SK-N-SH treated with all-trans-retinoic acid at 6 μM for 48 hours (cell line): ENCODE data around the gene WDTC1.

Experiments
- ATAC-seq: fragments of 200-7000 bp; cut with Tn5 transposase; 3 replicates; pipeline ENCODE4 v1.9.1; 2020; ENCODE audit warnings: mild to moderate bottlenecking, moderate library complexity
- ARNTL ChIP-seq: fragments of 450-650 bp; formaldehyde crosslinking; IDR thresholded peaks from 2 replicates; pipeline ENCODE4 v1.5.0; 2020; ENCODE audit warnings: low read depth, mild to moderate bottlenecking, moderate library complexity, borderline replicate concordance
- BACH2 ChIP-seq: fragments of 250-450 bp; sonication (Bioruptor Pico); IDR thresholded peaks from 2 replicates; pipeline ENCODE4 v1.9.0; 2021; ENCODE audit warnings: mild to moderate bottlenecking, borderline replicate concordance
- CSDC2 ChIP-seq: fragments of 250-450 bp; sonication (Bioruptor Pico); IDR thresholded peaks from 2 replicates; pipeline ENCODE4 v1.5.0; 2020; ENCODE audit warnings: mild to moderate bottlenecking, moderate library complexity
- ESRRG ChIP-seq: fragments of 250-450 bp; sonication (Bioruptor Pico); IDR thresholded peaks from 2 replicates; pipeline ENCODE4 v1.6.1; 2021; ENCODE audit warnings: mild to moderate bottlenecking
- GLIS3 ChIP-seq: fragments of 250-450 bp; sonication (Bioruptor Pico); IDR thresholded peaks from 2 replicates; pipeline ENCODE4 v1.5.0; 2020; ENCODE audit warnings: mild to moderate bottlenecking, moderate library complexity
- ISL1 ChIP-seq: fragments of 250-450 bp; sonication (Bioruptor Pico); IDR thresholded peaks from 2 replicates; pipeline ENCODE4 v2.1.2; 2022; ENCODE audit warnings: mild to moderate bottlenecking, moderate library complexity
- OSR1 ChIP-seq: fragments of 250-450 bp; sonication (Bioruptor Pico); IDR thresholded peaks from 2 replicates; pipeline ENCODE4 v1.8.0; 2022; ENCODE audit warnings: moderate library complexity, mild to moderate bottlenecking, inconsistent platforms
- PPARA ChIP-seq: fragments of 250-450 bp; sonication (Bioruptor Pico); IDR thresholded peaks from 2 replicates; pipeline ENCODE4 v1.5.0; 2020; ENCODE audit warnings: mild to moderate bottlenecking, borderline replicate concordance
- RARB ChIP-seq: fragments of 250-450 bp; sonication (Bioruptor Pico); IDR thresholded peaks from 2 replicates; pipeline ENCODE4 v1.8.0; 2021; ENCODE audit warnings: mild to moderate bottlenecking, moderate library complexity
- SNAI2 ChIP-seq: fragments of 250-450 bp; sonication (Bioruptor Pico); IDR thresholded peaks from 2 replicates; pipeline ENCODE4 v1.5.0; 2020; ENCODE audit warnings: mild to moderate bottlenecking, moderate library complexity
- TCF4 ChIP-seq: fragments of 250-450 bp; sonication (Bioruptor Pico); IDR thresholded peaks from 2 replicates; pipeline ENCODE4 v1.8.0; 2021; ENCODE audit warnings: mild to moderate bottlenecking, moderate library complexity, borderline replicate concordance
- TOX ChIP-seq: fragments of 250-450 bp; sonication (Bioruptor Pico); IDR thresholded peaks from 2 replicates; pipeline ENCODE4 v1.8.0; 2021; ENCODE audit warnings: mild to moderate bottlenecking, moderate library complexity, borderline replicate concordance
- ZC3H10 ChIP-seq: fragments of 250-450 bp; sonication (Bioruptor Pico); IDR thresholded peaks from 2 replicates; pipeline ENCODE4 v1.5.1; 2021; ENCODE audit warnings: mild to moderate bottlenecking, moderate library complexity
- ZFP3 ChIP-seq: fragments of 250-450 bp; sonication (Bioruptor Pico); IDR thresholded peaks from 2 replicates; pipeline ENCODE4 v1.5.0; 2020; ENCODE audit warnings: mild to moderate bottlenecking, moderate library complexity
- ZFP30 ChIP-seq: fragments of 450-650 bp; formaldehyde crosslinking; IDR thresholded peaks from 2 replicates; pipeline ENCODE4 v1.5.0; 2022; ENCODE audit warnings: mild to moderate bottlenecking, moderate library complexity
- ZNF565 ChIP-seq: fragments of 450-650 bp; formaldehyde crosslinking; conservative IDR thresholded peaks from 2 replicates; pipeline ENCODE4 v1.5.0; 2020; ENCODE audit warnings: low read depth, mild to moderate bottlenecking, moderate library complexity
- ZNF70 ChIP-seq: fragments of 450-650 bp; formaldehyde crosslinking; IDR thresholded peaks from 2 replicates; pipeline ENCODE4 v1.5.0; 2020; ENCODE audit warnings: mild to moderate bottlenecking, moderate library complexity
- ZNF8 ChIP-seq: fragments of 450-650 bp; formaldehyde crosslinking; IDR thresholded peaks from 2 replicates; pipeline ENCODE4 v1.5.0; 2020; ENCODE audit warnings: mild to moderate bottlenecking, moderate library complexity
- TF ChIP-seq, protein P1 (sequence below): fragments of 250-450 bp; sonication (Bioruptor Pico); IDR thresholded peaks from 2 replicates; pipeline ENCODE4 v1.8.0; 2020; ENCODE audit warnings: mild to moderate bottlenecking, moderate library complexity, borderline replicate concordance
- TF ChIP-seq, protein P2 (sequence below): fragments of 250-450 bp; sonication (Bioruptor Pico); IDR thresholded peaks from 2 replicates; pipeline ENCODE4 v1.5.1; 2021; ENCODE audit warnings: mild to moderate bottlenecking, moderate library complexity
- TF ChIP-seq, protein P3 (sequence below): fragments of 250-450 bp; sonication (Bioruptor Pico); IDR thresholded peaks from 2 replicates; pipeline ENCODE4 v1.5.0; 2020; ENCODE audit warnings: mild to moderate bottlenecking, moderate library complexity
- TF ChIP-seq, protein P4 (sequence below): fragments of 250-450 bp; sonication (Bioruptor Pico); IDR thresholded peaks from 2 replicates; pipeline ENCODE4 v1.8.0; 2021; ENCODE audit warnings: low read depth, mild to moderate bottlenecking, moderate library complexity, borderline replicate concordance
- TF ChIP-seq, protein P5 (sequence below): fragments of 250-450 bp; sonication (Bioruptor Pico); IDR thresholded peaks from 2 replicates; pipeline ENCODE4 v1.5.1; 2020; ENCODE audit warnings: low read depth, mild to moderate bottlenecking, moderate library complexity

Gene WDTC1

DNA sequence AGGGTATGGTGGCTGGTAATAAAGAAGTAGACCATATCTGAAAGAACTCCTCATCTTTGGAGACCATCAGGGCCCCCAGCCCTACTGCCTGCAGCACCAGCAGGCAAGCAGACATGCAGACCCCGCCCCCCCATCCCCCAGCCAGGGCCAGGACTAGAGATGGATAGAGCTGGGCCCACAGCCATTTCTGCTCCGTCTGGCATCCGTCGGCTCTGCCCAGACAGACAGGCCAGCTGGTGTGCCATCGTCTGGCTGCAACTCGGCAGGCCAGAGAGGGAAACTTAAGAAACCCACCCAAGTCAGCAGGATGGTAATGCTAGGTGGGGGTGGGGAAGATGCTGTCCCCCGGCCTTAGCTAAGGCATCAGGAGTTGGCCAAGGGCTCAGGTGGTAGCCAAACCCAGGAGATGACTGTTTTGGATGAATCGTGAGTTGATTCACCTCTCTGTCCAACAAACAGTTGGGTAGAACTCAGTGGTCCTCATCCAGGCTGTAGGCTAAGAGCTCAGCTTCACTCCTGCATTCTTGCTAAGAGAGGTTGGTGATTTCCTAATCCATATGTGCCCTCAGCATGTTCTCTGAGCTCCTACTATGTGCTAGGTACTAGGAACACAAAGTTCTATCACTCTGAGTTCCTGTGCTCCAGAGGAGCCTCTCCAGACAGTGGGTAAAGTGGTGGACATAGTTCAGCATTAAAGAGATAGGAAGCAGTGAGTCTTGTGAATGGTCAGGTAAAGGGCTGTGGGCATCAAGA is 64.4 kb downstream of the WDTC1 start:
- ATAC-seq: no peak
- TF ChIP-seq ZNF565 (CRISPR knock-in tag) (no peak), SNAI2 (CRISPR knock-in tag) (0 out of 2 replicates have a peak, but pooled peaks have one; percentile 28)

DNA sequence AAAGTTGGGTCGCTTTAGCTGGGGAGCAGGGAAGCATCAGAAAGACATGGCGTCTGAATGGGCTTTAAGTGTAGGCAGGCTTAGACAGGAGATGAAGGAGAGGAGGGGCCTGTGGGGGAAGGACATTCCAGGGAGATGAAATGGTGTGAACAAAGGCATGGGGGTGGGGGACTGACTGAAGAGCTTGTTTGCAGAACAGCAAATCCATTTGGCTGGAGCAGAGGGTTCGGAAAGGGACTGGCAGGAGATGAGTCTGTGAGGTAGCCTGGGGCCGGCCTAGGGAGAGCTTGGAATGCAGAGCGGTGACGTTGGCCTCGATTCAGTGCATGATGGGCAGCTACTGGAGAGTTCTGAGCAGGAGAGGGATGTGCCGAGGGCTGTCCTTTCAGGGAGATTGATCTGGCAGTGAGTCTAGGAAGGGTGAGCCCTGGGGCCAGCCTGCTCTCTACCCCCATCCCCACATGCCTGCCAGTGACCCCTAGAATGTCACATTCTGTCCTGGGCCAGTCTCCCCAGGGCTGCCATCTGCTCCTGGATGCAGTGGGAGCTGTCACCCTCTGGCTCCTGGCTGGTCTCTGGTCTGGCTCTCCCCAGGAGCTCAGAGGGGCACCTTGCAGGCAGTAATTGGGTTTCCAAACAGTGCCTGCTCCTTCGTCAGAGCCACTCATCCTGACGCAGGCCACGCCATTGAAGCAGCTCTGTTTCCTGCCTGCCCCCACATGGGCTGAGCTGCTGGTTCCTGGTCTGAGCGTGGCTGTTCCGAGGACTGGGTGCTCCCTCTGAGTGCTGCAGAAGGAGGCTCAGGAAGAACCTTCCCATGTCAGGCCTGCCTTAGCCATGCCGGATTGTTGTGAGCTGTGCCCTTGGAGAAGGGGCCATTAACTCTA is 65.2 kb downstream of the WDTC1 start:
- peak; percentile 90 for ATAC-seq
- TF ChIP-seq, protein P1, sequence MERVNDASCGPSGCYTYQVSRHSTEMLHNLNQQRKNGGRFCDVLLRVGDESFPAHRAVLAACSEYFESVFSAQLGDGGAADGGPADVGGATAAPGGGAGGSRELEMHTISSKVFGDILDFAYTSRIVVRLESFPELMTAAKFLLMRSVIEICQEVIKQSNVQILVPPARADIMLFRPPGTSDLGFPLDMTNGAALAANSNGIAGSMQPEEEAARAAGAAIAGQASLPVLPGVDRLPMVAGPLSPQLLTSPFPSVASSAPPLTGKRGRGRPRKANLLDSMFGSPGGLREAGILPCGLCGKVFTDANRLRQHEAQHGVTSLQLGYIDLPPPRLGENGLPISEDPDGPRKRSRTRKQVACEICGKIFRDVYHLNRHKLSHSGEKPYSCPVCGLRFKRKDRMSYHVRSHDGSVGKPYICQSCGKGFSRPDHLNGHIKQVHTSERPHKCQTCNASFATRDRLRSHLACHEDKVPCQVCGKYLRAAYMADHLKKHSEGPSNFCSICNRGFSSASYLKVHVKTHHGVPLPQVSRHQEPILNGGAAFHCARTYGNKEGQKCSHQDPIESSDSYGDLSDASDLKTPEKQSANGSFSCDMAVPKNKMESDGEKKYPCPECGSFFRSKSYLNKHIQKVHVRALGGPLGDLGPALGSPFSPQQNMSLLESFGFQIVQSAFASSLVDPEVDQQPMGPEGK (CRISPR knock-in tag): no peak
- no peak for TF ChIP-seq ZFP3 (CRISPR knock-in tag)
- no peak for TF ChIP-seq ARNTL (CRISPR knock-in tag)
- TF ChIP-seq ZNF70 (CRISPR knock-in tag): no peak
- TF ChIP-seq ZNF8 (CRISPR knock-in tag): no peak
- no peak for TF ChIP-seq BACH2 (CRISPR knock-in tag)
- no peak for TF ChIP-seq ZFP30 (CRISPR knock-in tag)
- no peak for TF ChIP-seq ZNF565 (CRISPR knock-in tag)
- TF ChIP-seq, protein P2, sequence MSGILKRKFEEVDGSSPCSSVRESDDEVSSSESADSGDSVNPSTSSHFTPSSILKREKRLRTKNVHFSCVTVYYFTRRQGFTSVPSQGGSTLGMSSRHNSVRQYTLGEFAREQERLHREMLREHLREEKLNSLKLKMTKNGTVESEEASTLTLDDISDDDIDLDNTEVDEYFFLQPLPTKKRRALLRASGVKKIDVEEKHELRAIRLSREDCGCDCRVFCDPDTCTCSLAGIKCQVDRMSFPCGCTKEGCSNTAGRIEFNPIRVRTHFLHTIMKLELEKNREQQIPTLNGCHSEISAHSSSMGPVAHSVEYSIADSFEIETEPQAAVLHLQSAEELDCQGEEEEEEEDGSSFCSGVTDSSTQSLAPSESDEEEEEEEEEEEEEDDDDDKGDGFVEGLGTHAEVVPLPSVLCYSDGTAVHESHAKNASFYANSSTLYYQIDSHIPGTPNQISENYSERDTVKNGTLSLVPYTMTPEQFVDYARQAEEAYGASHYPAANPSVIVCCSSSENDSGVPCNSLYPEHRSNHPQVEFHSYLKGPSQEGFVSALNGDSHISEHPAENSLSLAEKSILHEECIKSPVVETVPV (CRISPR knock-in tag): no peak
- TF ChIP-seq CSDC2 (CRISPR knock-in tag): no peak
- TF ChIP-seq GLIS3 (CRISPR knock-in tag): no peak
- peak; percentile 46; the same call in 1 of the 2 replicates for TF ChIP-seq ISL1 (CRISPR knock-in tag)
- TF ChIP-seq ESRRG (CRISPR knock-in tag): no peak
- TF ChIP-seq, protein P3, sequence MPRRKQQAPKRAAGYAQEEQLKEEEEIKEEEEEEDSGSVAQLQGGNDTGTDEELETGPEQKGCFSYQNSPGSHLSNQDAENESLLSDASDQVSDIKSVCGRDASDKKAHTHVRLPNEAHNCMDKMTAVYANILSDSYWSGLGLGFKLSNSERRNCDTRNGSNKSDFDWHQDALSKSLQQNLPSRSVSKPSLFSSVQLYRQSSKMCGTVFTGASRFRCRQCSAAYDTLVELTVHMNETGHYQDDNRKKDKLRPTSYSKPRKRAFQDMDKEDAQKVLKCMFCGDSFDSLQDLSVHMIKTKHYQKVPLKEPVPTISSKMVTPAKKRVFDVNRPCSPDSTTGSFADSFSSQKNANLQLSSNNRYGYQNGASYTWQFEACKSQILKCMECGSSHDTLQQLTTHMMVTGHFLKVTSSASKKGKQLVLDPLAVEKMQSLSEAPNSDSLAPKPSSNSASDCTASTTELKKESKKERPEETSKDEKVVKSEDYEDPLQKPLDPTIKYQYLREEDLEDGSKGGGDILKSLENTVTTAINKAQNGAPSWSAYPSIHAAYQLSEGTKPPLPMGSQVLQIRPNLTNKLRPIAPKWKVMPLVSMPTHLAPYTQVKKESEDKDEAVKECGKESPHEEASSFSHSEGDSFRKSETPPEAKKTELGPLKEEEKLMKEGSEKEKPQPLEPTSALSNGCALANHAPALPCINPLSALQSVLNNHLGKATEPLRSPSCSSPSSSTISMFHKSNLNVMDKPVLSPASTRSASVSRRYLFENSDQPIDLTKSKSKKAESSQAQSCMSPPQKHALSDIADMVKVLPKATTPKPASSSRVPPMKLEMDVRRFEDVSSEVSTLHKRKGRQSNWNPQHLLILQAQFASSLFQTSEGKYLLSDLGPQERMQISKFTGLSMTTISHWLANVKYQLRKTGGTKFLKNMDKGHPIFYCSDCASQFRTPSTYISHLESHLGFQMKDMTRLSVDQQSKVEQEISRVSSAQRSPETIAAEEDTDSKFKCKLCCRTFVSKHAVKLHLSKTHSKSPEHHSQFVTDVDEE (CRISPR knock-in tag): no peak
- TF ChIP-seq, protein P4, sequence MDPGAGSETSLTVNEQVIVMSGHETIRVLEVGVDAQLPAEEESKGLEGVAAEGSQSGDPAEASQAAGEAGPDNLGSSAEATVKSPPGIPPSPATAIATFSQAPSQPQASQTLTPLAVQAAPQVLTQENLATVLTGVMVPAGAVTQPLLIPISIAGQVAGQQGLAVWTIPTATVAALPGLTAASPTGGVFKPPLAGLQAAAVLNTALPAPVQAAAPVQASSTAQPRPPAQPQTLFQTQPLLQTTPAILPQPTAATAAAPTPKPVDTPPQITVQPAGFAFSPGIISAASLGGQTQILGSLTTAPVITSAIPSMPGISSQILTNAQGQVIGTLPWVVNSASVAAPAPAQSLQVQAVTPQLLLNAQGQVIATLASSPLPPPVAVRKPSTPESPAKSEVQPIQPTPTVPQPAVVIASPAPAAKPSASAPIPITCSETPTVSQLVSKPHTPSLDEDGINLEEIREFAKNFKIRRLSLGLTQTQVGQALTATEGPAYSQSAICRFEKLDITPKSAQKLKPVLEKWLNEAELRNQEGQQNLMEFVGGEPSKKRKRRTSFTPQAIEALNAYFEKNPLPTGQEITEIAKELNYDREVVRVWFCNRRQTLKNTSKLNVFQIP (CRISPR knock-in tag): no peak
- peak; percentile 43; the same call in 1 of the 2 replicates for TF ChIP-seq TCF4 (CRISPR knock-in tag)
- TF ChIP-seq, protein P5, sequence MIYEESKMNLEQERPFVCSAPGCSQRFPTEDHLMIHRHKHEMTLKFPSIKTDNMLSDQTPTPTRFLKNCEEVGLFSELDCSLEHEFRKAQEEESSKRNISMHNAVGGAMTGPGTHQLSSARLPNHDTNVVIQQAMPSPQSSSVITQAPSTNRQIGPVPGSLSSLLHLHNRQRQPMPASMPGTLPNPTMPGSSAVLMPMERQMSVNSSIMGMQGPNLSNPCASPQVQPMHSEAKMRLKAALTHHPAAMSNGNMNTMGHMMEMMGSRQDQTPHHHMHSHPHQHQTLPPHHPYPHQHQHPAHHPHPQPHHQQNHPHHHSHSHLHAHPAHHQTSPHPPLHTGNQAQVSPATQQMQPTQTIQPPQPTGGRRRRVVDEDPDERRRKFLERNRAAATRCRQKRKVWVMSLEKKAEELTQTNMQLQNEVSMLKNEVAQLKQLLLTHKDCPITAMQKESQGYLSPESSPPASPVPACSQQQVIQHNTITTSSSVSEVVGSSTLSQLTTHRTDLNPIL (CRISPR knock-in tag): no peak
- TF ChIP-seq OSR1: no peak
- no peak for TF ChIP-seq ZC3H10 (CRISPR knock-in tag)
- TF ChIP-seq PPARA: no peak
- TF ChIP-seq SNAI2 (CRISPR knock-in tag): 0 out of 2 replicates have a peak, but pooled peaks have one; percentile 20
- 0 out of 2 replicates have a peak, but pooled peaks have one; percentile 5 for TF ChIP-seq TOX (CRISPR knock-in tag)
- TF ChIP-seq RARB (CRISPR knock-in tag): no peak
